ENCODE results near the gene TMEM259. TPM values are rescaled to one million over a fixed set of nuclear protein-coding genes. Genes with fewer than 3 reads are reported as not detected.
A peak's percentile ranks its signal among the peaks of the same experiment; 100 is the strongest.

The TMEM259 gene
- total and polyA plus RNA-seq, 9 of the 15 experiments (the other 6 are each of a cell fraction or from before 2014, with no cell fraction given) = 0.52 to 231 (median 63.6) TPM

DNA sequence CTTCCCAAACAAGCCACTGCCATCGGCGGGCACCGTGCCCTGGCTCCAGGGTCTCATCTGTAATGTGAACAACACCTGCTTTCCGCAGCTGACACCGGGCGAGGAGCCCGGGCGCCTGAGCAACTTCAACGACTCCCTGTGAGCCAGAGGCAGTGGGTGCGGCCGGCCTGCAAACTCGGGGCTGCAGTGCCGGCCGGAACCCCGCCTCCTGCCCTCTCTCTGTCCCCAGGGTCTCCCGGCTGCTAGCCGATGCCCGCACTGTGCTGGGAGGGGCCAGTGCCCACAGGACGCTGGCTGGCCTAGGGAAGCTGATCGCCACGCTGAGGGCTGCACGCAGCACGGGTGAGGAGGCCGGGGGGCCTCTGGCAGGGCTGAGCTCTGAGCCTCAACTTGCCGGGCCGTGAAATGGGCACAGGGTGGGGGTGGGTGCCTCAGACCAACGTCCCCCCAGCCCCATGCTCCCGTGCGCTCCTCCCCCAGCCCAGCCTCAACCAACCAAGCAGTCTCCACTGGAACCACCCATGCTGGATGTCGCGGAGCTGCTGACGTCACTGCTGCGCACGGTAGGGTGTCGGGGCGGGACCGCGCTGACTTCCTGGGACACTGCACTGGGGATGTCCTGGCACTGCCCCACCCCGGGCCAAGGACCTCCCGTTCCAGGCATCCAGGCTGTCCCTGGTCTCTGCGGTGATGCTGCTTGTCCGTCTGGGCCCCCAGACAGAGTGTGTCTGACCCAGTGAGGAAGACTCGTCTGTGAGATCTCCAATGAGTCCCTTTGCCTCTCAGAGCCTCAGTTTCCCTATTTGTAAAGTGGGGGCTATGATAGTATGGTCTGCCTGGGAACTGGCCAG lies 21.1 kb upstream of the TMEM259 start (continued):
- TF ChIP-seq, protein P1, sequence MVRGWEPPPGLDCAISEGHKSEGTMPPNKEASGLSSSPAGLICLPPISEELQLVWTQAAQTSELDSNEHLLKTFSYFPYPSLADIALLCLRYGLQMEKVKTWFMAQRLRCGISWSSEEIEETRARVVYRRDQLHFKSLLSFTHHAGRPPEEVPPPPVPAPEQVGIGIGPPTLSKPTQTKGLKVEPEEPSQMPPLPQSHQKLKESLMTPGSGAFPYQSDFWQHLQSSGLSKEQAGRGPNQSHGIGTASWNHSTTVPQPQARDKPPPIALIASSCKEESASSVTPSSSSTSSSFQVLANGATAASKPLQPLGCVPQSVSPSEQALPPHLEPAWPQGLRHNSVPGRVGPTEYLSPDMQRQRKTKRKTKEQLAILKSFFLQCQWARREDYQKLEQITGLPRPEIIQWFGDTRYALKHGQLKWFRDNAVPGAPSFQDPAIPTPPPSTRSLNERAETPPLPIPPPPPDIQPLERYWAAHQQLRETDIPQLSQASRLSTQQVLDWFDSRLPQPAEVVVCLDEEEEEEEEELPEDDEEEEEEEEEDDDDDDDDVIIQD (CRISPR knock-in tag; IDR thresholded peaks at IDR 0.05) = no peak
- TF ChIP-seq, protein P2, sequence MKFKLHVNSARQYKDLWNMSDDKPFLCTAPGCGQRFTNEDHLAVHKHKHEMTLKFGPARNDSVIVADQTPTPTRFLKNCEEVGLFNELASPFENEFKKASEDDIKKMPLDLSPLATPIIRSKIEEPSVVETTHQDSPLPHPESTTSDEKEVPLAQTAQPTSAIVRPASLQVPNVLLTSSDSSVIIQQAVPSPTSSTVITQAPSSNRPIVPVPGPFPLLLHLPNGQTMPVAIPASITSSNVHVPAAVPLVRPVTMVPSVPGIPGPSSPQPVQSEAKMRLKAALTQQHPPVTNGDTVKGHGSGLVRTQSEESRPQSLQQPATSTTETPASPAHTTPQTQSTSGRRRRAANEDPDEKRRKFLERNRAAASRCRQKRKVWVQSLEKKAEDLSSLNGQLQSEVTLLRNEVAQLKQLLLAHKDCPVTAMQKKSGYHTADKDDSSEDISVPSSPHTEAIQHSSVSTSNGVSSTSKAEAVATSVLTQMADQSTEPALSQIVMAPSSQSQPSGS (CRISPR knock-in tag; IDR thresholded peaks at IDR 0.05) = no peak
- TF ChIP-seq BHLHE40 (IDR thresholded peaks at IDR 0.05; ENCODE audit: low read length) = peak; percentile 65
- TF ChIP-seq ZSCAN32 (CRISPR knock-in tag; IDR thresholded peaks at IDR 0.05) = no peak
- peak; percentile 47 for TF ChIP-seq PCBP1 (IDR thresholded peaks at IDR 0.05; ENCODE audit: low read depth, low read length, poor library complexity, severe bottlenecking)
- TF ChIP-seq ESRRB (CRISPR knock-in tag; IDR thresholded peaks at IDR 0.05; ENCODE audit: borderline replicate concordance) = no peak
- peak; percentile 97 for TF ChIP-seq MTA1 (IDR thresholded peaks at IDR 0.05; ENCODE audit: borderline replicate concordance)
- TF ChIP-seq, protein P3, sequence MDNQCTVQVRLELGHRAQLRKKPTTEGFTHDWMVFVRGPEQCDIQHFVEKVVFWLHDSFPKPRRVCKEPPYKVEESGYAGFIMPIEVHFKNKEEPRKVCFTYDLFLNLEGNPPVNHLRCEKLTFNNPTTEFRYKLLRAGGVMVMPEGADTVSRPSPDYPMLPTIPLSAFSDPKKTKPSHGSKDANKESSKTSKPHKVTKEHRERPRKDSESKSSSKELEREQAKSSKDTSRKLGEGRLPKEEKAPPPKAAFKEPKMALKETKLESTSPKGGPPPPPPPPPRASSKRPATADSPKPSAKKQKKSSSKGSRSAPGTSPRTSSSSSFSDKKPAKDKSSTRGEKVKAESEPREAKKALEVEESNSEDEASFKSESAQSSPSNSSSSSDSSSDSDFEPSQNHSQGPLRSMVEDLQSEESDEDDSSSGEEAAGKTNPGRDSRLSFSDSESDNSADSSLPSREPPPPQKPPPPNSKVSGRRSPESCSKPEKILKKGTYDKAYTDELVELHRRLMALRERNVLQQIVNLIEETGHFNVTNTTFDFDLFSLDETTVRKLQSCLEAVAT (IDR thresholded peaks at IDR 0.05) = peak in 1 of 2 experiments; percentile 65; a peak in 1 of 4 replicates
- peak; percentile 17 to 92; a peak in 3 of 4 replicates for TF ChIP-seq HDAC1 (IDR thresholded peaks at IDR 0.05)
- peak; percentile 93 for TF ChIP-seq ATF7 (IDR thresholded peaks at IDR 0.05)
- no peak for TF ChIP-seq ZNF354B (CRISPR knock-in tag; IDR thresholded peaks at IDR 0.05)
- peak; percentile 94 for TF ChIP-seq HNRNPL (IDR thresholded peaks at IDR 0.05; ENCODE audit: low read depth, low read length)
- TF ChIP-seq ARID1B (IDR thresholded peaks at IDR 0.05) = no peak
- TF ChIP-seq, protein P4, sequence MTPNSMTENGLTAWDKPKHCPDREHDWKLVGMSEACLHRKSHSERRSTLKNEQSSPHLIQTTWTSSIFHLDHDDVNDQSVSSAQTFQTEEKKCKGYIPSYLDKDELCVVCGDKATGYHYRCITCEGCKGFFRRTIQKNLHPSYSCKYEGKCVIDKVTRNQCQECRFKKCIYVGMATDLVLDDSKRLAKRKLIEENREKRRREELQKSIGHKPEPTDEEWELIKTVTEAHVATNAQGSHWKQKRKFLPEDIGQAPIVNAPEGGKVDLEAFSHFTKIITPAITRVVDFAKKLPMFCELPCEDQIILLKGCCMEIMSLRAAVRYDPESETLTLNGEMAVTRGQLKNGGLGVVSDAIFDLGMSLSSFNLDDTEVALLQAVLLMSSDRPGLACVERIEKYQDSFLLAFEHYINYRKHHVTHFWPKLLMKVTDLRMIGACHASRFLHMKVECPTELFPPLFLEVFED (CRISPR knock-in tag; conservative IDR thresholded peaks at IDR 0.05) = no peak
- no peak for TF ChIP-seq MEIS2 (IDR thresholded peaks at IDR 0.05; ENCODE audit: partially characterized antibody)
- no peak for TF ChIP-seq MEF2D (tag; conservative IDR thresholded peaks at IDR 0.05; ENCODE audit: low read depth)
- TF ChIP-seq, protein P5, sequence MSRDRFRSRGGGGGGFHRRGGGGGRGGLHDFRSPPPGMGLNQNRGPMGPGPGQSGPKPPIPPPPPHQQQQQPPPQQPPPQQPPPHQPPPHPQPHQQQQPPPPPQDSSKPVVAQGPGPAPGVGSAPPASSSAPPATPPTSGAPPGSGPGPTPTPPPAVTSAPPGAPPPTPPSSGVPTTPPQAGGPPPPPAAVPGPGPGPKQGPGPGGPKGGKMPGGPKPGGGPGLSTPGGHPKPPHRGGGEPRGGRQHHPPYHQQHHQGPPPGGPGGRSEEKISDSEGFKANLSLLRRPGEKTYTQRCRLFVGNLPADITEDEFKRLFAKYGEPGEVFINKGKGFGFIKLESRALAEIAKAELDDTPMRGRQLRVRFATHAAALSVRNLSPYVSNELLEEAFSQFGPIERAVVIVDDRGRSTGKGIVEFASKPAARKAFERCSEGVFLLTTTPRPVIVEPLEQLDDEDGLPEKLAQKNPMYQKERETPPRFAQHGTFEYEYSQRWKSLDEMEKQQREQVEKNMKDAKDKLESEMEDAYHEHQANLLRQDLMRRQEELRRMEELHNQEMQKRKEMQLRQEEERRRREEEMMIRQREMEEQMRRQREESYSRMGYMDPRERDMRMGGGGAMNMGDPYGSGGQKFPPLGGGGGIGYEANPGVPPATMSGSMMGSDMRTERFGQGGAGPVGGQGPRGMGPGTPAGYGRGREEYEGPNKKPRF (IDR thresholded peaks at IDR 0.05; ENCODE audit: low read depth, low read length) = no peak
- TF ChIP-seq, protein P6, sequence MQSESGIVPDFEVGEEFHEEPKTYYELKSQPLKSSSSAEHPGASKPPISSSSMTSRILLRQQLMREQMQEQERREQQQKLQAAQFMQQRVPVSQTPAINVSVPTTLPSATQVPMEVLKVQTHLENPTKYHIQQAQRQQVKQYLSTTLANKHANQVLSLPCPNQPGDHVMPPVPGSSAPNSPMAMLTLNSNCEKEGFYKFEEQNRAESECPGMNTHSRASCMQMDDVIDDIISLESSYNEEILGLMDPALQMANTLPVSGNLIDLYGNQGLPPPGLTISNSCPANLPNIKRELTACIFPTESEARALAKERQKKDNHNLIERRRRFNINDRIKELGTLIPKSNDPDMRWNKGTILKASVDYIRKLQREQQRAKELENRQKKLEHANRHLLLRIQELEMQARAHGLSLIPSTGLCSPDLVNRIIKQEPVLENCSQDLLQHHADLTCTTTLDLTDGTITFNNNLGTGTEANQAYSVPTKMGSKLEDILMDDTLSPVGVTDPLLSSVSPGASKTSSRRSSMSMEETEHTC (IDR thresholded peaks at IDR 0.05) = no peak
